GM12892 (cell line): ENCODE data around the gene PACS2.

ENCODE experiments used
- POLR2A ChIP-seq: IDR thresholded peaks from 2 replicates; pipeline ENCODE4 v1.6.1; 2011; ENCODE audit warnings: low read depth, low read length, control low read depth
- POLR2AphosphoS5 ChIP-seq: IDR thresholded peaks from 2 replicates; pipeline ENCODE4 v1.6.1; 2011; ENCODE audit warnings: low read depth, low read length, control low read depth

- TF ChIP-seq POLR2A (no peak), POLR2AphosphoS5 (no peak)
Measured at GRCh38 chr14:105324080-105324778, 9.7 kb downstream of the PACS2 start.
